DND-41 (cell line): ENCODE results near the gene NRARP.

Experiments used
- ATAC-seq: fragments of 200-7000 bp; cut with Tn5 transposase; 3 replicates; pipeline ENCODE4 v1.9.1; 2021; ENCODE audit warnings: low read depth; ENCODE audit not compliant: insufficient read depth
- DNase-seq: peaks from one replicate; pipeline ENCODE4 v3.0.0-alpha.2; 2020
- H2AFZ ChIP-seq: 2 replicates; pipeline ENCODE4 v1.6.0; 2012; ENCODE audit warnings: low read depth, low read length
- H3K27ac ChIP-seq: 2 replicates; pipeline ENCODE4 v1.5.1; 2012; ENCODE audit warnings: low read length, inconsistent platforms
- H3K27me3 ChIP-seq: fragments of 200-600 bp; sonication (generic); 2 replicates; pipeline ENCODE4 v1.6.0; 2012; ENCODE audit warnings: low read length, mild to moderate bottlenecking, inconsistent platforms; ENCODE audit not compliant: insufficient read depth, poor library complexity
- H3K36me3 ChIP-seq: 2 replicates; pipeline ENCODE4 v1.5.1; 2012; ENCODE audit warnings: low read length, inconsistent platforms; ENCODE audit not compliant: insufficient read depth
- H3K4me1 ChIP-seq: 2 replicates; pipeline ENCODE4 v1.5.1; 2012; ENCODE audit warnings: mild to moderate bottlenecking, low read length; ENCODE audit not compliant: insufficient read depth
- H3K4me2 ChIP-seq: 2 replicates; pipeline ENCODE4 v1.6.0; 2012; ENCODE audit warnings: mild to moderate bottlenecking, moderate library complexity, low read length, inconsistent platforms; ENCODE audit not compliant: insufficient read depth
- H3K4me3 ChIP-seq, 2 experiments: fragments of 200-600 bp in 1 of 2; shearing (Covaris generic) in 1 of 2; 2 replicates each; pipeline ENCODE4 v1.5.1; 2012 to 2016; ENCODE audit warnings: inconsistent platforms in 2 of 2, low read length in 2 of 2, mild to moderate bottlenecking in 2 of 2, low read depth in 1 of 2, moderate library complexity in 1 of 2
- H3K79me2 ChIP-seq: 2 replicates; pipeline ENCODE4 v1.6.0; 2012; ENCODE audit warnings: low read length, inconsistent platforms; ENCODE audit not compliant: insufficient read depth
- H3K9ac ChIP-seq: 2 replicates; pipeline ENCODE4 v1.6.0; 2012; ENCODE audit warnings: low read depth, mild to moderate bottlenecking, inconsistent platforms, low read length, moderate library complexity
- H3K9me3 ChIP-seq: 2 replicates; pipeline ENCODE4 v1.5.1; 2012; ENCODE audit warnings: low read length, moderate library complexity, mild to moderate bottlenecking, inconsistent platforms; ENCODE audit not compliant: insufficient read depth, severe bottlenecking
- H4K20me1 ChIP-seq: 2 replicates; pipeline ENCODE4 v1.6.0; 2012; ENCODE audit warnings: low read length; ENCODE audit not compliant: insufficient read depth
- EZH2 ChIP-seq: IDR thresholded peaks from 3 replicates; pipeline ENCODE4 v1.6.1; 2012; ENCODE audit warnings: borderline replicate concordance, low read depth, mild to moderate bottlenecking, moderate library complexity, low read length, inconsistent platforms; ENCODE audit not compliant: severe bottlenecking
- TF ChIP-seq, protein P1 (sequence below): IDR thresholded peaks from 2 replicates; pipeline ENCODE4 v1.5.1; 2012; ENCODE audit warnings: borderline replicate concordance, low read length, moderate library complexity, mild to moderate bottlenecking; ENCODE audit not compliant: poor library complexity, severe bottlenecking; ENCODE audit errors: extremely low read depth

Gene NRARP

DNA sequence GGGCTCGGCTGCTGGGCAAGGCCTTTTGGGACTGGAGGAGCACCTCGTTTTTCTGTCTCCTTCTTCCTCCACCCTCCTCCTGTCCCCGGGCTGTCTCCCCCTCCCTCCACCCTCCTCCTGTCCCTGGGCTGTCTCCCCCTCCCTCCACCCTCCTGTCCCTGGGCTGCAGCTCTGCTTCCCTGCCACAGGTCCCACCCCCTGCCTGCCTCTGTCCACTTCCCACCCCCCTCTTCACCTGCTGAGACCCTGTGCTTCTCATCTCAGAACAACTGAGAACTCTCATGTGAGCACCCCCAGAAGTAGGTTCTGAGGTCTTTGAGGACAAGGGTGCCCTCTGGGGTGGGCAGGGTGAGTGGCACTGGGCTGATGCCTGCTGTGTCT lies 30.4 kb downstream of the NRARP start:
- H3K27me3 ChIP-seq = no peaks in the 10 kb centered on the region
- H3K79me2 ChIP-seq = 0 out of 2 replicates have a peak, but pooled peaks cover 2% of the 10 kb centered on the region
- no peak overlapping the region for H3K27ac ChIP-seq
- H3K9me3 ChIP-seq = no peaks in the 10 kb centered on the region
- DNase-seq = no peak
- H3K4me2 ChIP-seq = no peak overlapping the region
- ATAC-seq = no peak
- H4K20me1 ChIP-seq = peaks cover 46% of the 10 kb centered on the region
- H3K36me3 ChIP-seq = peaks cover 46% of the 10 kb centered on the region
- H3K9ac ChIP-seq = no peak overlapping the region
- no peaks in the 10 kb centered on the region for H3K4me1 ChIP-seq
- no peak overlapping the region for H3K4me3 ChIP-seq
- TF ChIP-seq, protein P1, sequence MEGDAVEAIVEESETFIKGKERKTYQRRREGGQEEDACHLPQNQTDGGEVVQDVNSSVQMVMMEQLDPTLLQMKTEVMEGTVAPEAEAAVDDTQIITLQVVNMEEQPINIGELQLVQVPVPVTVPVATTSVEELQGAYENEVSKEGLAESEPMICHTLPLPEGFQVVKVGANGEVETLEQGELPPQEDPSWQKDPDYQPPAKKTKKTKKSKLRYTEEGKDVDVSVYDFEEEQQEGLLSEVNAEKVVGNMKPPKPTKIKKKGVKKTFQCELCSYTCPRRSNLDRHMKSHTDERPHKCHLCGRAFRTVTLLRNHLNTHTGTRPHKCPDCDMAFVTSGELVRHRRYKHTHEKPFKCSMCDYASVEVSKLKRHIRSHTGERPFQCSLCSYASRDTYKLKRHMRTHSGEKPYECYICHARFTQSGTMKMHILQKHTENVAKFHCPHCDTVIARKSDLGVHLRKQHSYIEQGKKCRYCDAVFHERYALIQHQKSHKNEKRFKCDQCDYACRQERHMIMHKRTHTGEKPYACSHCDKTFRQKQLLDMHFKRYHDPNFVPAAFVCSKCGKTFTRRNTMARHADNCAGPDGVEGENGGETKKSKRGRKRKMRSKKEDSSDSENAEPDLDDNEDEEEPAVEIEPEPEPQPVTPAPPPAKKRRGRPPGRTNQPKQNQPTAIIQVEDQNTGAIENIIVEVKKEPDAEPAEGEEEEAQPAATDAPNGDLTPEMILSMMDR = no peak
- no peak for TF ChIP-seq EZH2
- H2AFZ ChIP-seq = no peak overlapping the region

GRCh38 chr9:137270929-137271695 lies 31.0 kb downstream of the NRARP start:
- H3K27me3 ChIP-seq = no peaks in the 10 kb centered on the region
- no peak overlapping the region for H3K27ac ChIP-seq
- no peak overlapping the region for H2AFZ ChIP-seq
- H3K79me2 ChIP-seq = 0 out of 2 replicates have a peak, but pooled peaks cover 2% of the 10 kb centered on the region
- DNase-seq (peak; percentile 71), ATAC-seq (peak; percentile 81)
- H3K9ac ChIP-seq = no peak overlapping the region
- H3K9me3 ChIP-seq = no peaks in the 10 kb centered on the region
- H3K4me1 ChIP-seq = no peaks in the 10 kb centered on the region
- TF ChIP-seq, protein P1 = no peak
- TF ChIP-seq EZH2 = no peak
- peaks cover 52% of the 10 kb centered on the region for H3K36me3 ChIP-seq
- no peak overlapping the region for H3K4me3 ChIP-seq
- H4K20me1 ChIP-seq = peaks cover 46% of the 10 kb centered on the region
- no peak overlapping the region for H3K4me2 ChIP-seq

DNA sequence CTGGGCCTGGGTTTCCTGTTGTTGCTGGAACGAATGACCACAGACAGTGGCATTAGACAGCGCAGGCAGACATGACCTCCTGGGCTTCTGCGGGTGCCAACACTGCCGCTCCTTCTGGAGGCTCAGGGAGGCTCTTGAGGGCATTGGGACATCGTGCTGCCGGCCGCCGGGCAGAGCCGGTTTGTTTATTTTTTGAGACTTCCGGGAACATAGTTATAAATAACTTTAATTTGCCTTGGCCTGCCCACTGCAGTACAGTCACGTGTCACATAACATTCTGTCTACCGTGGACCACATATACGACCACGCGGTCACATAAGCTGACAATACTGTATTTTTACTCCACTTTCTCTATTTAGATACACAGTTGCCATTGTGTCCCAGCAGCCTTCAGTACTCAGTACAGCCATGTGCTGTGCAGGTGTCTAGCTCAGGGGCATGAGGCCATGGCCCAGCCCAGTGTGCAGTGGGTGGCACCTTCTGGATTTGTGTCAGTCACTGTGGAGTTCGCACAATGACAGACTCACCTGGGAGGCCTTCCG lies 32.8 kb downstream of the NRARP start:
- DNase-seq = no peak
- peaks cover 66% of the 10 kb centered on the region for H3K36me3 ChIP-seq
- ATAC-seq = no peak

More for the DNA sequence above, 32.8 kb downstream of the NRARP start:
- H2AFZ ChIP-seq = no peak overlapping the region
- peaks cover 41% of the 10 kb centered on the region for H4K20me1 ChIP-seq
- H3K4me1 ChIP-seq = no peaks in the 10 kb centered on the region
- H3K79me2 ChIP-seq = 0 out of 2 replicates have a peak, but pooled peaks cover 4% of the 10 kb centered on the region
- H3K9ac ChIP-seq = no peak overlapping the region
- no peak overlapping the region for H3K4me3 ChIP-seq
- H3K4me2 ChIP-seq = no peak overlapping the region
- TF ChIP-seq, protein P1 = no peak
- TF ChIP-seq EZH2 = no peak
- no peaks in the 10 kb centered on the region for H3K27me3 ChIP-seq
- H3K27ac ChIP-seq = no peak overlapping the region
- H3K9me3 ChIP-seq = no peaks in the 10 kb centered on the region
